ENCODE data around the gene OR5B21. TPM values are rescaled to one million over a fixed set of nuclear protein-coding genes. Genes with fewer than 3 reads are reported as not detected.

Gene OR5B21
- total and polyA plus RNA-seq, 10 of the 15 experiments (the other 5 are each of a cell fraction or from before 2014, with no cell fraction given) = 0.22 to 0.41 (median 0.22) TPM; not detected in 7

DNA sequence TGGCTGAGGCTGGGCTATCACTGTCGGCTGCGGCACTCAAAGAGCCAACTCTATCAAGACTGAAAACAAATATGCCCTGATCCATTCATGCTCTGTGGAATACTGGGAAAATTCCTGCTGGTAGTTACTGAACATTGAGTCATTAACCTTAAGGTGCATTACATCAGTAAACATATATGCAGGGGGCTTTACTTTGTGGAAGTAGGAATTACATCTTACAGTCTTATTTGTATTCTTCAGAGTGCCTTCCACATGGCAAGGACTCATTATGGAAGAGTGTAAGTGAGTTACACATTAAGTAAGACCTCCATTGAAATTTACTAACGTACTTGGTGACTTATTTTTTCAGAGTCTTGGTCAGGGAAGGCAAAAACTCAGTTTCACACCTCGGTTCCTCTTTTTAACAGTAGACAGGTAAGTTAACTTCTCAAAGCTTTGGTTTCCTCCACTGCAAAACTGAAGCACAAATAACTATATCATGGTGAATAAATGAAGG is 4.5 kb downstream of the OR5B21 start:
- CTCF ChIA-PET = interaction anchor here (0.5 to 4.5 kb wide), 5 partner anchors 8 to 70 kb away, joined by 3 to 35 read pairs (median 23); no protein-coding TSS in a partner anchor
- no peaks in the 10 kb centered on the region for H4K20me1 ChIP-seq (ENCODE audit: control insufficient read depth, insufficient read depth)
- no peaks in the 10 kb centered on the region for H3K27me3 ChIP-seq (replicated peaks in 1 of 2; ENCODE audit: control insufficient read depth in 2 of 2, insufficient read depth in 2 of 2, low read length in 1 of 2)
- in situ Hi-C loops (cut with MboI) (loop anchor here (25.0 kb wide), 2 partner anchors 691 to 1166 kb away; partner anchors contain the start of genes P2RX3 and SSRP1), intact Hi-C loops (cut with micrococcal nuclease; ENCODE audit: unreplicated experiment) (loop anchor here (10.0 kb wide), 1 partner anchor 1159 kb away; no protein-coding TSS in a partner anchor)
- ATAC-seq (peak; percentile 91), DNase-seq (ENCODE audit: low read depth, low spot score) (peak; percentile 51), FAIRE-seq (peak; percentile 89)
- H3K4me3 ChIP-seq = no peak overlapping the region
- H3K4me2 ChIP-seq (ENCODE audit: control insufficient read depth, insufficient read depth) = no peak overlapping the region
- no peak overlapping the region for H3K9ac ChIP-seq (ENCODE audit: control insufficient read depth, insufficient read depth, low read length)
- peaks cover 6% of the 10 kb centered on the region; the same call in 1 of the 2 replicates for H3K4me1 ChIP-seq (ENCODE audit: control insufficient read depth, insufficient read depth, low read length)
- SMC1A ChIA-PET (ENCODE audit: uncharacterized antibody, unreplicated experiment) = interaction anchor here (1.2 to 8.8 kb wide), 4 partner anchors 7 to 841 kb away, joined by 3 to 98 read pairs (median 54); no protein-coding TSS in a partner anchor
- RAD21 ChIA-PET (ENCODE audit: unreplicated experiment) = interaction anchor here (1.1 to 4.2 kb wide), 3 partner anchors 9 to 144 kb away, joined by 5 to 41 read pairs (median 6); no protein-coding TSS in a partner anchor
- no peaks in the 10 kb centered on the region for H3K36me3 ChIP-seq (ENCODE audit: control insufficient read depth in 2 of 2, insufficient read depth in 2 of 2, low read length in 1 of 2)
- 64% methylated on average over 4 of the region's 4 CpGs for WGBS (ENCODE audit: insufficient coverage, insufficient replicate concordance, low lambda C conversion rate, missing lambda C conversion rate)
- H3K9me3 ChIP-seq (replicated peaks; ENCODE audit: control insufficient read depth, insufficient read depth, low read length) = no peaks in the 10 kb centered on the region
- POLR2A ChIA-PET = no interaction called here
- BruUV-seq (replicated peaks) = no TSS peak
- H3K79me2 ChIP-seq (ENCODE audit: control insufficient read depth, insufficient read depth, low read length) = no peaks in the 10 kb centered on the region
- no peak overlapping the region for H3K27ac ChIP-seq (ENCODE audit: control insufficient read depth, insufficient read depth)
- H2AFZ ChIP-seq (ENCODE audit: control insufficient read depth, low read depth, low read length) = no peak overlapping the region
- TF ChIP-seq STAT3 (IDR thresholded peaks at IDR 0.05; ENCODE audit: low read depth, low read length) (0 out of 2 replicates have a peak, but pooled peaks have one; percentile 56), ZZZ3 (IDR thresholded peaks at IDR 0.05; ENCODE audit: control insufficient read depth, insufficient read length, low read depth) (no peak), IKZF2 (IDR thresholded peaks at IDR 0.05) (peak; percentile 80 to 85; a peak in 3 of 4 replicates), SMARCA5 (IDR thresholded peaks at IDR 0.05) (no peak), IKZF1 (conservative IDR thresholded peaks at IDR 0.05) (peak; percentile 73), KAT2A (conservative IDR thresholded peaks at IDR 0.05; ENCODE audit: control insufficient read depth, low read depth, low read length) (no peak), MYC (IDR thresholded peaks at IDR 0.05; ENCODE audit: insufficient read depth, insufficient read length, insufficient replicate concordance, low read length, severe bottlenecking) (no peak), HDAC6 (IDR thresholded peaks at IDR 0.05; ENCODE audit: unreplicated experiment) (no peak), NBN (IDR thresholded peaks at IDR 0.05) (0 out of 2 replicates have a peak, but pooled peaks have one; percentile 36), KDM1A (IDR thresholded peaks at IDR 0.05; ENCODE audit: borderline replicate concordance) (no peak), RFX5 (IDR thresholded peaks at IDR 0.05; ENCODE audit: low read depth, low read length) (no peak), ZSCAN29 (IDR thresholded peaks at IDR 0.05) (0 out of 2 replicates have a peak, but pooled peaks have one; percentile 46), BMI1 (IDR thresholded peaks at IDR 0.05; ENCODE audit: borderline replicate concordance) (0 out of 2 replicates have a peak, but pooled peaks have one; percentile 19)
- TF ChIP-seq, protein P1, sequence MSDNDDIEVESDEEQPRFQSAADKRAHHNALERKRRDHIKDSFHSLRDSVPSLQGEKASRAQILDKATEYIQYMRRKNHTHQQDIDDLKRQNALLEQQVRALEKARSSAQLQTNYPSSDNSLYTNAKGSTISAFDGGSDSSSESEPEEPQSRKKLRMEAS (IDR thresholded peaks at IDR 0.05; ENCODE audit: low read depth, low read length) = no peak
- TF ChIP-seq, protein P2, sequence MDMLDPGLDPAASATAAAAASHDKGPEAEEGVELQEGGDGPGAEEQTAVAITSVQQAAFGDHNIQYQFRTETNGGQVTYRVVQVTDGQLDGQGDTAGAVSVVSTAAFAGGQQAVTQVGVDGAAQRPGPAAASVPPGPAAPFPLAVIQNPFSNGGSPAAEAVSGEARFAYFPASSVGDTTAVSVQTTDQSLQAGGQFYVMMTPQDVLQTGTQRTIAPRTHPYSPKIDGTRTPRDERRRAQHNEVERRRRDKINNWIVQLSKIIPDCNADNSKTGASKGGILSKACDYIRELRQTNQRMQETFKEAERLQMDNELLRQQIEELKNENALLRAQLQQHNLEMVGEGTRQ (IDR thresholded peaks at IDR 0.05; ENCODE audit: borderline replicate concordance, low read depth, low read length) = no peak
- TF ChIP-seq, protein P3, sequence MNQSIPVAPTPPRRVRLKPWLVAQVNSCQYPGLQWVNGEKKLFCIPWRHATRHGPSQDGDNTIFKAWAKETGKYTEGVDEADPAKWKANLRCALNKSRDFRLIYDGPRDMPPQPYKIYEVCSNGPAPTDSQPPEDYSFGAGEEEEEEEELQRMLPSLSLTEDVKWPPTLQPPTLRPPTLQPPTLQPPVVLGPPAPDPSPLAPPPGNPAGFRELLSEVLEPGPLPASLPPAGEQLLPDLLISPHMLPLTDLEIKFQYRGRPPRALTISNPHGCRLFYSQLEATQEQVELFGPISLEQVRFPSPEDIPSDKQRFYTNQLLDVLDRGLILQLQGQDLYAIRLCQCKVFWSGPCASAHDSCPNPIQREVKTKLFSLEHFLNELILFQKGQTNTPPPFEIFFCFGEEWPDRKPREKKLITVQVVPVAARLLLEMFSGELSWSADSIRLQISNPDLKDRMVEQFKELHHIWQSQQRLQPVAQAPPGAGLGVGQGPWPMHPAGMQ (IDR thresholded peaks at IDR 0.05; ENCODE audit: borderline replicate concordance) = no peak
- TF ChIP-seq, protein P4, sequence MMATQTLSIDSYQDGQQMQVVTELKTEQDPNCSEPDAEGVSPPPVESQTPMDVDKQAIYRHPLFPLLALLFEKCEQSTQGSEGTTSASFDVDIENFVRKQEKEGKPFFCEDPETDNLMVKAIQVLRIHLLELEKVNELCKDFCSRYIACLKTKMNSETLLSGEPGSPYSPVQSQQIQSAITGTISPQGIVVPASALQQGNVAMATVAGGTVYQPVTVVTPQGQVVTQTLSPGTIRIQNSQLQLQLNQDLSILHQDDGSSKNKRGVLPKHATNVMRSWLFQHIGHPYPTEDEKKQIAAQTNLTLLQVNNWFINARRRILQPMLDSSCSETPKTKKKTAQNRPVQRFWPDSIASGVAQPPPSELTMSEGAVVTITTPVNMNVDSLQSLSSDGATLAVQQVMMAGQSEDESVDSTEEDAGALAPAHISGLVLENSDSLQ (IDR thresholded peaks at IDR 0.05) = no peak
- TF ChIP-seq, protein P5, sequence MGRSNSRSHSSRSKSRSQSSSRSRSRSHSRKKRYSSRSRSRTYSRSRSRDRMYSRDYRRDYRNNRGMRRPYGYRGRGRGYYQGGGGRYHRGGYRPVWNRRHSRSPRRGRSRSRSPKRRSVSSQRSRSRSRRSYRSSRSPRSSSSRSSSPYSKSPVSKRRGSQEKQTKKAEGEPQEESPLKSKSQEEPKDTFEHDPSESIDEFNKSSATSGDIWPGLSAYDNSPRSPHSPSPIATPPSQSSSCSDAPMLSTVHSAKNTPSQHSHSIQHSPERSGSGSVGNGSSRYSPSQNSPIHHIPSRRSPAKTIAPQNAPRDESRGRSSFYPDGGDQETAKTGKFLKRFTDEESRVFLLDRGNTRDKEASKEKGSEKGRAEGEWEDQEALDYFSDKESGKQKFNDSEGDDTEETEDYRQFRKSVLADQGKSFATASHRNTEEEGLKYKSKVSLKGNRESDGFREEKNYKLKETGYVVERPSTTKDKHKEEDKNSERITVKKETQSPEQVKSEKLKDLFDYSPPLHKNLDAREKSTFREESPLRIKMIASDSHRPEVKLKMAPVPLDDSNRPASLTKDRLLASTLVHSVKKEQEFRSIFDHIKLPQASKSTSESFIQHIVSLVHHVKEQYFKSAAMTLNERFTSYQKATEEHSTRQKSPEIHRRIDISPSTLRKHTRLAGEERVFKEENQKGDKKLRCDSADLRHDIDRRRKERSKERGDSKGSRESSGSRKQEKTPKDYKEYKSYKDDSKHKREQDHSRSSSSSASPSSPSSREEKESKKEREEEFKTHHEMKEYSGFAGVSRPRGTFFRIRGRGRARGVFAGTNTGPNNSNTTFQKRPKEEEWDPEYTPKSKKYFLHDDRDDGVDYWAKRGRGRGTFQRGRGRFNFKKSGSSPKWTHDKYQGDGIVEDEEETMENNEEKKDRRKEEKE (IDR thresholded peaks at IDR 0.05) = no peak
